NT2/D1 (cell line): ENCODE data around the gene UBLCP1.
A peak's percentile ranks its signal among the peaks of the same experiment; 100 is the strongest.

Source experiments
- DNase-seq: peaks from one replicate; pipeline ENCODE4 v3.0.0-alpha.2; 2011; ENCODE audit warnings: low read depth, low spot score
- H3K27me3 ChIP-seq: 2 replicates; pipeline ENCODE4 v1.6.0; 2011; ENCODE audit warnings: mild to moderate bottlenecking; ENCODE audit not compliant: insufficient read length, insufficient read depth
- H3K36me3 ChIP-seq: 2 replicates; pipeline ENCODE4 v1.6.1; 2011; ENCODE audit warnings: mild to moderate bottlenecking, low read length, mixed read lengths; ENCODE audit not compliant: insufficient read depth, insufficient read length
- H3K4me1 ChIP-seq: 2 replicates; pipeline ENCODE4 v1.5.1; 2011; ENCODE audit not compliant: insufficient read depth, insufficient read length
- H3K4me3 ChIP-seq: 2 replicates; pipeline ENCODE4 v1.5.1; 2011; ENCODE audit warnings: low read depth; ENCODE audit not compliant: insufficient read length
- H3K9ac ChIP-seq: 2 replicates; pipeline ENCODE4 v1.6.0; 2011; ENCODE audit warnings: low read depth; ENCODE audit not compliant: insufficient read length
- H3K9me3 ChIP-seq: 2 replicates; pipeline ENCODE4 v1.5.1; 2011; ENCODE audit warnings: mild to moderate bottlenecking, low read length; ENCODE audit not compliant: insufficient read depth
- SUZ12 ChIP-seq: IDR thresholded peaks from 2 replicates; pipeline ENCODE4 v1.6.1; 2011; ENCODE audit not compliant: insufficient read length, insufficient read depth; ENCODE audit errors: extremely low read depth
- YY1 ChIP-seq: IDR thresholded peaks from 2 replicates; pipeline ENCODE4 v1.6.1; 2011; ENCODE audit not compliant: insufficient read length, insufficient read depth
- ZNF274 ChIP-seq: IDR thresholded peaks from 2 replicates; pipeline ENCODE4 v1.6.1; 2011; ENCODE audit warnings: mild to moderate bottlenecking, low read depth, low read length

Gene UBLCP1

DNA sequence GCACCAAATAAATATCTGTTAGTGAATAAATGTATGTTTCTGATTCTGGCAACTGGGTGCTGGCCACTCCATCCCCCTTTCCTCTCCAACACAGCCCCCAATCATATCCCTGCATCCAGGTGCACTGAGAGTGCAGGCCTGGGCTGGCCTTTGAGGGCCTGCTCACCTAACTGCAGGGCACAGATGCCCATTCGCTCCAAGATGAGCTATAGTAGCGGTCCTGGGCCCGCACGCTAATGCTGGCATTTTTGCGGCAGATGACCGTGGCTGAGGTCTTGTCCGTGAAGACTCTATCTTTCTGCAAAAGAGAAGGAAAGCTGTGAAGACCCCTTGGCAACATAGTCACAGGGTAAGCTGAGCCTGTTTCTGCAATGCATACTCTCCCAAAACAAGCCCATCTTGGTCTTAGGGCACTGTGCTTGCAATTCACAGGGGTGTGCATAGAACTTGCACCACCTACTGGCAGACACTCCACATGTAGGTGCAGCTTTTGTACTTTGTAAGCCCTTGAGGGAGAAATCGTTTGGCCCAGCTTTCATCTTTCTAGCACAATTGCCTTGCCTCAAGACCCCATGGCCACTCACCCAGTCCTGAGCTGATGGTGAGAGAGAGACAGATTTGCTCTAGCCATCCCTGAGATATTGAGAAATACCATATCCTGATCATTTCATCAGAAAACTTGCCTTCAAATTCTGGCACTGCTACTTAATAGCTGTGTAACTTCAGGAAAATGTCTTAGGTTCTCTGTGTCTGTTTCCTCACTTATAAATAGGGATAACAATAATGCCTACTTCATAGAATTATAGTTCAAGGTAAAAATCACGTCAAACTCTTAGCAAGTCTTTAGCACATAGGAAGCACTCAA is 53.7 kb downstream of the UBLCP1 start:
- Histone ChIP-seq H3K4me1 (no peaks in the 10 kb centered on the region), H3K4me3 (no peak overlapping the region), H3K9me3 (no peaks in the 10 kb centered on the region), H3K9ac (no peak overlapping the region), H3K27me3 (no peaks in the 10 kb centered on the region), H3K36me3 (no peaks in the 10 kb centered on the region)
- peak; percentile 57 for DNase-seq
- TF ChIP-seq SUZ12 = no peak
- no peak for TF ChIP-seq ZNF274
- no peak for TF ChIP-seq YY1

DNA sequence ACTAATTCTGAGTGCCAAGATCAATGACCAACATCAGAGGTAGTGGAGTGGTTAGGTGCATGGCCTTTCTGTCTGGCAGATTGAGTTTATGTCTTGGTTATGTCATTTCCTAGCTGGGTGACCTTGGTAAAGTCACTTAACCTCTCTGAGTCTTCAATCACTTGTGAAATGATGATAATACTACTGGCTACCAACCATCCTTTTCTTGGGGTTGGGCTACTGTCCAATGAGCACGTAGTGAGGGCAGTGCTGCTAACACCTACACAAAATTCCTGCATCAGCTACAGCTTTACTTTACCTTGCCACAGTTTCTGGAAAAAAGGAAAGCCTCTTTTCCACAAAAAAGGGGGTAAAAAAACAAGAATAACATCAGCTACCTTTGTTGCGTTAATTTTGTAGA is 54.8 kb downstream of the UBLCP1 start:
- no peaks in the 10 kb centered on the region for H3K9me3 ChIP-seq
- TF ChIP-seq ZNF274 (no peak), YY1 (no peak), SUZ12 (no peak)

DNA sequence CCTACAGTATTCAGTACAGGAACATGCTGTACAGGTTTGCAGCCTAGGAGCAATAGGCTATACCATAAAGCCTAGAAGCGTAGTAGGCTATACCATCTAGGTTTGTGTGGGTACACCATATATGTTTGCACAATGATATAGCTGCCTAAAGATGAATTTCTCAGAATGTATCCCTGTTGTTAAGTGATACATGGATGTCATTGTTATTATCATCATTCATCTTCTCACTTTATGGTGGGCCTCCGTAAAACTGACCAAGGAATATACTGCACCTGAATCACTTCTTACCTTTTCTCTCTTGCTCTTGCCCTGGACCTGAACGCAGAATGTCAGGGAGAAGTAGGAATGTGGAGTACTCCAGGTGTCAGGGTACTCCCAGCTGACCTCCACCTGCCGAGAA is 55.4 kb downstream of the UBLCP1 start:
- H3K27me3 ChIP-seq = no peaks in the 10 kb centered on the region
- no peaks in the 10 kb centered on the region for H3K9me3 ChIP-seq
- H3K9ac ChIP-seq = no peak overlapping the region
- H3K36me3 ChIP-seq = no peaks in the 10 kb centered on the region
- DNase-seq = no peak
- no peaks in the 10 kb centered on the region for H3K4me1 ChIP-seq
- no peak overlapping the region for H3K4me3 ChIP-seq
- TF ChIP-seq YY1 (no peak), SUZ12 (no peak), ZNF274 (no peak)

More for the DNA sequence above, 54.8 kb downstream of the UBLCP1 start:
- no peak for DNase-seq
- Histone ChIP-seq H3K36me3 (no peaks in the 10 kb centered on the region), H3K27me3 (no peaks in the 10 kb centered on the region), H3K4me1 (no peaks in the 10 kb centered on the region), H3K4me3 (no peak overlapping the region), H3K9ac (no peak overlapping the region)

DNA sequence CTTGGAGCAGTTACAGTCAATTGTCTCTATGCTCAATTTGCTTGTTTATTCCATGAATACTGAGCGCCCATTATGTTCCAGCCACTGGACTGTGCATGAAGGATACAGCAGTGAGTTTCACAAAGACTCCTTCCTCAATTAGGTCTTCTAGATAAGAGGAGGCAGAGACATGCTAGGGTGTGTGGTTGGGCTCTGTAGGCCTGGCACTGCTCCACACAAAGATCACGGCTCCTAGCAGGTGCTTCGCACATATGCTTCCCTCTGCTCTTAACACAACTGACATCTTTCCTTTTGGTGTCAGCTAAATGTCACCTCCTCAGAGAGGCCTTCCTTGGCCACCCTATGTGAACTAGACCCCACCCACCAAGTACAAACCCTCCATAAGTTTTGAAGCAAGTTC is 56.3 kb downstream of the UBLCP1 start:
- no peaks in the 10 kb centered on the region for H3K9me3 ChIP-seq
- H3K4me1 ChIP-seq = no peaks in the 10 kb centered on the region
- no peak overlapping the region for H3K9ac ChIP-seq
- H3K36me3 ChIP-seq = no peaks in the 10 kb centered on the region
- TF ChIP-seq ZNF274 = no peak
- TF ChIP-seq YY1 = no peak
- TF ChIP-seq SUZ12 = no peak
- DNase-seq = no peak
- H3K4me3 ChIP-seq = no peak overlapping the region
- H3K27me3 ChIP-seq = no peaks in the 10 kb centered on the region

DNA sequence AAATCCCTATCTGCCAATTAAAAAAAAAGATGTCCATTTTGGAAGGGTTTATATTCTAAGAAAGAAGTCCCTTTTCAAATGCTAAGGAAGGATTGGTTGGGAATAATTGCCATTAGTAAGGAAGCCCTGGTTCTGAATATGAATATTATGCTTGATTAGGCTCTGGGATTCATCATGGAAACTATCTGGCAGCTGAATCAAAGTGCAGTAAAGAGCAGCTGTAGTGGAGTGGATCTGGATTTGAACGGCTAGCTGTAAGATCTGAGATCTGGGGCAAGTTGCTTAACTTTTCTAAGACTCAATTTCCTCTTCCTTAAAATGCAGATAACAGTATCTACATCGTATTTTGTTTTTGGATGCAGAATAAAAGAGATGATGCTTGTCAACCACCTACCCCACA is 56.7 kb downstream of the UBLCP1 start:
- no peak for DNase-seq
- Histone ChIP-seq H3K9me3 (no peaks in the 10 kb centered on the region), H3K4me3 (no peak overlapping the region), H3K4me1 (no peaks in the 10 kb centered on the region), H3K9ac (no peak overlapping the region), H3K27me3 (no peaks in the 10 kb centered on the region), H3K36me3 (no peaks in the 10 kb centered on the region)
- no peak for TF ChIP-seq SUZ12
- no peak for TF ChIP-seq ZNF274
- no peak for TF ChIP-seq YY1

DNA sequence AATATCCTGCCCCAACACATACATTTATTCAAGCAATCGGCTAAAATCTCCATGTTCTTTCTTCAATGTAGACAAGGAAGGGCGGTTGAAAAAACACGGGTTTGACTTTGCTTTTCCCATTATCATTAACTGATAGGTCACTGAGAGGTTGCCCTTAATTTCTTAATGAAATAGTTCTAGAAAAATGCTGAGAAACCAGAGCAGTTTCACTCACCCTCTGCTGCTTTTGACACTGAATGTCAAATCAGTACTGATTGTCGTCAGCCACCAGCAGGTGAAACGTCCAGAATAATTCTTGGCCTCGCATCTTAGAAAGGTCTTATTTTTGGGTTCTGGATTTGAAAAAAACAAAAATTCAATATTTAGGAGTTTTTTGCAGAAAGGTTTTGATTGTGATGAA is 59.1 kb downstream of the UBLCP1 start:
- TF ChIP-seq ZNF274 (no peak), YY1 (no peak), SUZ12 (no peak)
- no peaks in the 10 kb centered on the region for H3K36me3 ChIP-seq
- H3K9ac ChIP-seq = no peak overlapping the region

DNA sequence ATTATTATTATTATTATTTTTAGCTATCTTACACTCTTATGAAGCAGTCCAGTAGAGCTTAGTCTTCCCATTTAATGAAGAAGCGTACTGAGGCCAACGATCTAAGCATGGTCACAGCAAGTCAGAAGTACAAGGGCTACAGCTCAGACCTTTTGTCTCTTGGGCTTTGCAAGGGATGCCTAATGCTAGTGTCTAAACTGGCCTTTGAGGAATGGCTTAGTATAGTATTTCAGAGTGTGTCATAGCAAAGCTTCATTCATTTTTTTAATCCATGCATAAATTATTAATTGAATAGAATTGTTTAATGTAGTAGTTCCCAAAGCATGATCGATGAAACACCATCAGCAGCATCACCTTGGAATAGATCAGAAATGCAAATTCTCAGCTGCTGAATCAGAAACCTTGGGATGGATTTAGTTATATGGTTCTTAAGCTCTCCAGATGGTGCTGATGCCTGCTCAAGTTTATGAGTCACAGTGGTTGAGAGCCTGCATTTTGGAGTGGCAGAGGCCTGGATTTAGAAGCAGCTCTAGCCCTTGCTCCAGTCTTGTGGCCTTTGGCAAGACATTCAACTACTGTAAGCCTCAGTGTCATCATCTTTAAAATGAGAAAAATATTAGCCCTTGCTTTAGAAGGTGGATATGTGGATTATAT is 61.1 kb downstream of the UBLCP1 start:
- H3K9me3 ChIP-seq = no peaks in the 10 kb centered on the region
- no peak overlapping the region for H3K4me3 ChIP-seq
- no peaks in the 10 kb centered on the region for H3K36me3 ChIP-seq
- no peak for TF ChIP-seq ZNF274
- TF ChIP-seq SUZ12 = no peak
- TF ChIP-seq YY1 = no peak
- H3K9ac ChIP-seq = no peak overlapping the region
- no peak for DNase-seq
- no peaks in the 10 kb centered on the region for H3K27me3 ChIP-seq
- no peaks in the 10 kb centered on the region for H3K4me1 ChIP-seq

More for the DNA sequence above, 59.1 kb downstream of the UBLCP1 start:
- no peak for DNase-seq
- Histone ChIP-seq H3K4me3 (no peak overlapping the region), H3K4me1 (no peaks in the 10 kb centered on the region), H3K9me3 (no peaks in the 10 kb centered on the region), H3K27me3 (no peaks in the 10 kb centered on the region)

DNA sequence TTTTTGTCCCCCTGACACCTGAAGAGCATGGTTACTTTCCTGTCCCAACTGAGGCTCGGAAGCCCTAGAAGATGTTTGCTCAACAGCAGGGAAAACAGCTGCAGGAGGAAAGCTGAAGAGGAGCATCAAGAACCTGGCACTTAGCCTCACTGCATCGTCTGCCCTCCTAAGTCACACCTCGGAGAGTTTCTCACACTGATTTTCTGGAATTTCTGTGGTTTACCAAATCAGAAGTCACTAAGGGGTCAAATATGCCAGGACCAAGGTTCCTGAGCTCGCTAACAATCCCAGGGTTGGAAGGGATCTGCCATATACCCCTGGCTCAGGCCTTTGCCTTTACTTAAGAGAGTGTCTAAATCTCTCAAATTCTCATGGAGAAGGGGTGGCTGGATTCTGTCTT is 61.9 kb downstream of the UBLCP1 start:
- no peak overlapping the region for H3K4me3 ChIP-seq
- no peaks in the 10 kb centered on the region for H3K36me3 ChIP-seq
- TF ChIP-seq YY1 (no peak), SUZ12 (no peak), ZNF274 (no peak)
- no peaks in the 10 kb centered on the region for H3K9me3 ChIP-seq
- no peaks in the 10 kb centered on the region for H3K4me1 ChIP-seq
- DNase-seq = no peak
- no peaks in the 10 kb centered on the region for H3K27me3 ChIP-seq
- H3K9ac ChIP-seq = no peak overlapping the region
